K562 (cell line): ENCODE data around the gene PLPPR2. TPM values are rescaled to one million over a fixed set of nuclear protein-coding genes. Genes with fewer than 3 reads are reported as not detected.

Experiments used
- CGGBP1 ChIP-seq: fragments of 250-450 bp; sonication (Bioruptor Pico); IDR thresholded peaks from 2 replicates; pipeline ENCODE4 v1.9.0; 2021; ENCODE audit warnings: mild to moderate bottlenecking
- CREB5 ChIP-seq: fragments of 250-450 bp; sonication (Bioruptor Pico); IDR thresholded peaks from 2 replicates; pipeline ENCODE4 v1.5.0; 2020; ENCODE audit warnings: mild to moderate bottlenecking
- CTCFL ChIP-seq: IDR thresholded peaks from 2 replicates; pipeline ENCODE4 v1.6.1; 2011; ENCODE audit warnings: borderline replicate concordance, low read depth, mild to moderate bottlenecking, moderate library complexity, low read length; ENCODE audit not compliant: insufficient read depth, poor library complexity, severe bottlenecking
- FOXJ3 ChIP-seq: sonication (generic); formaldehyde crosslinking; IDR thresholded peaks from 2 replicates; pipeline ENCODE4 v1.4.0; 2020; ENCODE audit warnings: mild to moderate bottlenecking, missing genetic modification reagents
- ILF3 ChIP-seq: fragments of 450-650 bp; IDR thresholded peaks from 2 replicates; pipeline ENCODE4 v1.6.1; 2018; ENCODE audit warnings: antibody characterized with exemption, mild to moderate bottlenecking, moderate library complexity, borderline replicate concordance
- LARP7 ChIP-seq: fragments of 450-650 bp; IDR thresholded peaks from 2 replicates; pipeline ENCODE4 v1.6.1; 2016
- MED1 ChIP-seq: sonication (generic); formaldehyde crosslinking; IDR thresholded peaks from 2 replicates; pipeline ENCODE4 v1.8.1; 2023; ENCODE audit warnings: missing genetic modification reagents, borderline replicate concordance
- MNT ChIP-seq, 2 experiments: fragments of 450-650 bp; conservative IDR thresholded peaks; 2 replicates each; pipeline ENCODE4 v1.6.1; 2017; ENCODE audit warnings: mild to moderate bottlenecking in 2 of 2, moderate library complexity in 2 of 2
- NFE2L1 ChIP-seq: fragments of 450-650 bp; IDR thresholded peaks from 2 replicates; pipeline ENCODE4 v1.6.1; 2016; ENCODE audit warnings: missing genetic modification characterization, low read depth, mild to moderate bottlenecking, missing compliant biosample characterization, moderate library complexity, borderline replicate concordance
- NRF1 ChIP-seq, 2 experiments: fragments of 450-650 bp; IDR thresholded peaks in 1 of 2; conservative IDR thresholded peaks in 1 of 2; 2 replicates each; pipeline ENCODE4 v1.6.1; 2014; ENCODE audit warnings: mild to moderate bottlenecking in 2 of 2
- RBFOX2 ChIP-seq: fragments of 200-400 bp; formaldehyde crosslinking; IDR thresholded peaks from 2 replicates; pipeline ENCODE4 v1.6.1; 2017; ENCODE audit warnings: low read depth, mild to moderate bottlenecking, low read length, moderate library complexity
- RHOXF2B ChIP-seq: fragments of 250-450 bp; sonication (Bioruptor Pico); conservative IDR thresholded peaks from 2 replicates; pipeline ENCODE4 v1.5.1; 2021
- SIN3B ChIP-seq: fragments of 450-650 bp; IDR thresholded peaks from 2 replicates; pipeline ENCODE4 v1.6.1; 2017; ENCODE audit warnings: low read depth, mild to moderate bottlenecking, moderate library complexity
- UBTF ChIP-seq, 2 experiments: IDR thresholded peaks; 2 replicates each; pipeline ENCODE4 v1.6.1; 2012; ENCODE audit warnings: improper control_type of control experiment in 2 of 2, low read depth in 2 of 2, low read length in 2 of 2, borderline replicate concordance in 1 of 2
- ZNF133 ChIP-seq: fragments of 250-450 bp; sonication (Bioruptor Pico); IDR thresholded peaks from 2 replicates; pipeline ENCODE4 v1.4.0; 2020; ENCODE audit warnings: mild to moderate bottlenecking
- ZNF232 ChIP-seq: sonication (generic); formaldehyde crosslinking; IDR thresholded peaks from 2 replicates; pipeline ENCODE4 v1.8.0; 2022; ENCODE audit warnings: mild to moderate bottlenecking, missing genetic modification reagents
- ZNF384 ChIP-seq: IDR thresholded peaks from 2 replicates; pipeline ENCODE4 v1.6.1; 2012; ENCODE audit warnings: low read depth, low read length, improper control_type of control experiment
- ZNF57 ChIP-seq: fragments of 450-650 bp; formaldehyde crosslinking; IDR thresholded peaks from 2 replicates; pipeline ENCODE4 v1.4.0; 2020; ENCODE audit warnings: mild to moderate bottlenecking, moderate library complexity
- polyA plus RNA-seq, 8 experiments: library from polyadenylated mRNA; depleted of rRNA in 4 of 8; stranded (reverse) in 5 of 8; unstranded in 3 of 8; fragments of >200 nt; fragmentation: Nextera tagmentation in 2 of 8; fragmentation: Illumina TruSeq in 1 of 8; extraction: Ambion mirVana in 2 of 8; extraction: Trizol in 1 of 8; gene quantifications; 2 replicates each; pipeline versions ENCODE4 v1.2.1 to v1.2.3, GENCODE V29; 2011 to 2014; ENCODE audit warnings: inconsistent platforms in 1 of 8, missing spikeins in 1 of 8
- total RNA-seq, 7 experiments: library from RNA; depleted of rRNA in 6 of 7; stranded (reverse); fragments of >200 nt in 6 of 7; fragmentation: Illumina TruSeq in 2 of 7; extraction: Trizol in 2 of 7; gene quantifications; 2 replicates each; pipeline versions ENCODE4 v1.2.1 to v1.2.3, GENCODE V29; 2011 to 2021; ENCODE audit warnings: low replicate concordance in 1 of 7

The PLPPR2 gene
- total and polyA plus RNA-seq, 9 of the 15 experiments (the other 6 are each of a cell fraction or from before 2014, with no cell fraction given): 0.49 to 15.9 (median 3.4) TPM

GRCh38 chr19:11378319-11379189 is 23.3 kb downstream of the PLPPR2 start (continued):
- TF ChIP-seq SIN3B: no peak
- TF ChIP-seq LARP7: no peak
- TF ChIP-seq UBTF (IDR thresholded peaks at IDR 0.05; ENCODE audit: borderline replicate concordance in 1 of 2, low read depth in 2 of 2, low read length in 2 of 2): 0 out of 4 replicates have a peak, but pooled peaks of 1 of the 2 experiments have one; percentile 28
- TF ChIP-seq CGGBP1 (CRISPR knock-in tag): no peak
- TF ChIP-seq RHOXF2B: no peak
- TF ChIP-seq RBFOX2: peak; percentile 45; the same call in 1 of the 2 replicates
- TF ChIP-seq FOXJ3: no peak
- no peak for TF ChIP-seq ZNF133
- TF ChIP-seq ZNF384: 0 out of 2 replicates have a peak, but pooled peaks have one; percentile 21
- TF ChIP-seq ZNF57 (CRISPR knock-in tag): no peak
- no peak for TF ChIP-seq CREB5 (CRISPR knock-in tag)
- no peak for TF ChIP-seq NFE2L1
- peak; percentile 86 for TF ChIP-seq CTCFL
- no peak for TF ChIP-seq MNT (conservative IDR thresholded peaks at IDR 0.05)
- no peak for TF ChIP-seq ILF3
- TF ChIP-seq MED1 (CRISPR knock-in tag): no peak
- peak; percentile 66 to 76 for TF ChIP-seq NRF1 (conservative IDR thresholded peaks at IDR 0.05 in 1 of 2, IDR thresholded peaks at IDR 0.05 in 1 of 2)
- no peak for TF ChIP-seq ZNF232 (CRISPR knock-in tag)
